ENCODE measurements around the gene PADI6. TPM values are rescaled to one million over a fixed set of nuclear protein-coding genes. Genes with fewer than 3 reads are reported as not detected.

PADI6 gene
- total and polyA plus RNA-seq, 2 donors (not counting 1 experiment from before 2014, with no cell fraction given): 0.04 TPM; not detected in 1

DNA sequence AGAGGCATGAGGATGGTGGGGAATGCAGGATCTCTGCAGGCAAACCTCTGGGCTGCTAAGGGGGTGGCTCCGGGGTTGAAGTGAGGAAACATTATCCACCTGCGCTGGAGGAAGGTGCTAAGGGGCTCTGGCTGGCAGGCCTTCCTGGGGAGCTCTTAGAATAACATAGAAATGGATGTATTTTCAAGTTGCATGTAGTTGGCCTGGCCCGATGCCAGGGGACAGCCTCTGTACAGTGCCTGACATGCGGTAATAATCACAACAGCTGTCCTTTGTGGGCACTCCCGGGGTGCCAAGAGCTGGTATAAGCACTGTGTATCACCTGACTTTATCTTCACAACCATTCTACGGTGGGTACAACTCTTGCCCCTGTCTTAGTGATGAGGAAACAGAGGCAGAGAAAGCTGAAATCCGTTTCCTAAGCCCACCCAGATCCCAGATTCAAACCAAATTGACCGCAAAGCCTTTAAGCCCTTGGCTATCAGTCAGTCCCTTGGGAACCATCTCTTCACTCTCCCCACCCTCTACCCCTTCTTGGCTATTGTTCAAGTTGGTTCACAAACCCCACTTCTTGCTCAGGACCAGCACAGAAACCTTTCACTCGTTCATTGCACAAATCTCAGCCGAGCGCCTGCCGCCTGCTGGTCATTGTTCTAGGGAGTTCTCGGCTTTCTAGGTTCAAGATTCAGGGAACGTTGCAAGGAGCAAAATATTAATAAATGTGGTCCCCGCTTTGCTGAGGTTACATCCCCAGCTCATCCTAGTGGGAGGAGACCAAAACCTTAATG lies 33.1 kb upstream of the PADI6 start:
- no peak overlapping the region for H3K27ac Mint-ChIP-seq
- ATAC-seq (ENCODE audit: low read depth): no peak
- H3K36me3 ChIP-seq (replicated peaks in 1 of 2; ENCODE audit: control extremely low read depth in 1 of 2, control insufficient read depth in 1 of 2, extremely low read depth in 1 of 2, insufficient read depth in 2 of 2, low read length in 1 of 2): no peaks in the 10 kb centered on the region
- H3K4me3 Mint-ChIP-seq: no peak overlapping the region
- DNase-seq: no peak
- H3K79me2 ChIP-seq (ENCODE audit: control insufficient read depth, insufficient read depth, low read length): no peaks in the 10 kb centered on the region
- intact Hi-C loops (cut with micrococcal nuclease): loop anchor here (5.0 kb wide), 1 partner anchor 102 kb away; no protein-coding TSS in a partner anchor
- no peak overlapping the region for H2AFZ ChIP-seq (ENCODE audit: insufficient read depth, low read depth, low read length, poor library complexity, severe bottlenecking)
- CTCF ChIA-PET: interaction anchor here (1.5 to 6.0 kb wide), 3 partner anchors 214 to 278 kb away, joined by 3 to 25 read pairs (median 23); no protein-coding TSS in a partner anchor
- H3K4me3 ChIP-seq (ENCODE audit: control extremely low read depth in 1 of 5, extremely low read depth in 1 of 5, insufficient read depth in 1 of 5, low read depth in 2 of 5, low read length in 4 of 5): no peak overlapping the region
- TF ChIP-seq EZH2 (IDR thresholded peaks at IDR 0.05; ENCODE audit: borderline replicate concordance, insufficient read depth, low read depth, low read length, poor library complexity, severe bottlenecking): no peak
- TF ChIP-seq, protein P1, sequence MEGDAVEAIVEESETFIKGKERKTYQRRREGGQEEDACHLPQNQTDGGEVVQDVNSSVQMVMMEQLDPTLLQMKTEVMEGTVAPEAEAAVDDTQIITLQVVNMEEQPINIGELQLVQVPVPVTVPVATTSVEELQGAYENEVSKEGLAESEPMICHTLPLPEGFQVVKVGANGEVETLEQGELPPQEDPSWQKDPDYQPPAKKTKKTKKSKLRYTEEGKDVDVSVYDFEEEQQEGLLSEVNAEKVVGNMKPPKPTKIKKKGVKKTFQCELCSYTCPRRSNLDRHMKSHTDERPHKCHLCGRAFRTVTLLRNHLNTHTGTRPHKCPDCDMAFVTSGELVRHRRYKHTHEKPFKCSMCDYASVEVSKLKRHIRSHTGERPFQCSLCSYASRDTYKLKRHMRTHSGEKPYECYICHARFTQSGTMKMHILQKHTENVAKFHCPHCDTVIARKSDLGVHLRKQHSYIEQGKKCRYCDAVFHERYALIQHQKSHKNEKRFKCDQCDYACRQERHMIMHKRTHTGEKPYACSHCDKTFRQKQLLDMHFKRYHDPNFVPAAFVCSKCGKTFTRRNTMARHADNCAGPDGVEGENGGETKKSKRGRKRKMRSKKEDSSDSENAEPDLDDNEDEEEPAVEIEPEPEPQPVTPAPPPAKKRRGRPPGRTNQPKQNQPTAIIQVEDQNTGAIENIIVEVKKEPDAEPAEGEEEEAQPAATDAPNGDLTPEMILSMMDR (IDR thresholded peaks at IDR 0.05): no peak
- H3K9ac ChIP-seq (ENCODE audit: low read length): no peak overlapping the region
- peaks cover 16% of the 10 kb centered on the region for H3K27me3 Mint-ChIP-seq
- POLR2A ChIA-PET: no interaction called here
- 90% methylated on average over 14 of the region's 15 CpGs for WGBS (ENCODE audit: insufficient coverage)
- no peaks in the 10 kb centered on the region for H4K20me1 ChIP-seq (ENCODE audit: control insufficient read depth, insufficient read depth, low read length, poor library complexity, severe bottlenecking)
- H3K4me2 ChIP-seq (replicated peaks; ENCODE audit: low read depth, low read length, poor library complexity, severe bottlenecking): no peak overlapping the region
- no peaks in the 10 kb centered on the region for H3K9me3 Mint-ChIP-seq (ENCODE audit: insufficient read depth)
- H3K4me1 ChIP-seq (ENCODE audit: control insufficient read depth in 2 of 2, insufficient read depth in 2 of 2, low read length in 2 of 2): no peaks in the 10 kb centered on the region
- H3K9me3 ChIP-seq (ENCODE audit: control extremely low read depth in 1 of 3, control insufficient read depth in 2 of 3, insufficient read depth in 1 of 3, low read length in 2 of 3): no peaks in the 10 kb centered on the region
- peaks cover 0 to 5% (median 0%) of the 10 kb centered on the region in 4 experiments for H3K27me3 ChIP-seq (replicated peaks in 1 of 4; ENCODE audit: control extremely low read depth in 1 of 4, control insufficient read depth in 3 of 4, insufficient read depth in 4 of 4, low read length in 3 of 4)
- H3K27ac ChIP-seq (ENCODE audit: low read length in 2 of 2): no peak overlapping the region
- no peaks in the 10 kb centered on the region for H3K4me1 Mint-ChIP-seq

DNA sequence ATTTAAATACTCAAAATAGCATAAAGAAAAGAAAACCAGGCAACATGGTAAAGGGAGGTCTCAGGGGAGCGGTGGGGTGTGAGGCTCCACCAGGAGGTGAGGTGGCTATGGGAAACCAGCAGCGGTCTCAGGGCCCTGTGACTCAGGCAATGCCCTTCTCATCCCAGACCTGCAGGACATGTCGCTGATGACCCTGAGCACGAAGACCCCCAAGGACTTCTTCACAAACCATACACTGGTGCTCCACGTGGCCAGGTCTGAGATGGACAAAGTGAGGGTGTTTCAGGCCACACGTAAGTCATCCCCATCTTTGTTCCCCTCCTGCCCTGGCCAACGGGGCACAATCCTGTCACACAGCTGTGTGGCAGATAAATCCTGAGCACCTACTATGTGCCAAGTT lies 32.5 kb upstream of the PADI6 start:
- Histone ChIP-seq H4K20me1 (ENCODE audit: control insufficient read depth, insufficient read depth, low read length, poor library complexity, severe bottlenecking) (no peaks in the 10 kb centered on the region), H3K4me1 (ENCODE audit: control insufficient read depth in 2 of 2, insufficient read depth in 2 of 2, low read length in 2 of 2) (no peaks in the 10 kb centered on the region), H3K9ac (ENCODE audit: low read length) (no peak overlapping the region), H3K4me2 (replicated peaks; ENCODE audit: low read depth, low read length, poor library complexity, severe bottlenecking) (no peak overlapping the region), H3K27me3 (replicated peaks in 1 of 4; ENCODE audit: control extremely low read depth in 1 of 4, control insufficient read depth in 3 of 4, insufficient read depth in 4 of 4, low read length in 3 of 4) (peaks cover 0 to 5% (median 0%) of the 10 kb centered on the region in 4 experiments), H3K9me3 (ENCODE audit: control extremely low read depth in 1 of 3, control insufficient read depth in 2 of 3, insufficient read depth in 1 of 3, low read length in 2 of 3) (no peaks in the 10 kb centered on the region), H3K36me3 (replicated peaks in 1 of 2; ENCODE audit: control extremely low read depth in 1 of 2, control insufficient read depth in 1 of 2, extremely low read depth in 1 of 2, insufficient read depth in 2 of 2, low read length in 1 of 2) (no peaks in the 10 kb centered on the region), H3K4me3 (ENCODE audit: control extremely low read depth in 1 of 5, extremely low read depth in 1 of 5, insufficient read depth in 1 of 5, low read depth in 2 of 5, low read length in 4 of 5) (no peak overlapping the region), H2AFZ (ENCODE audit: insufficient read depth, low read depth, low read length, poor library complexity, severe bottlenecking) (no peak overlapping the region), H3K27ac (ENCODE audit: low read length in 2 of 2) (no peak overlapping the region), H3K79me2 (ENCODE audit: control insufficient read depth, insufficient read depth, low read length) (no peaks in the 10 kb centered on the region)
- no peaks in the 10 kb centered on the region for H3K4me1 Mint-ChIP-seq
- POLR2A ChIA-PET: no interaction called here
- H3K27ac Mint-ChIP-seq: no peak overlapping the region
- 96% methylated on average over 5 of the region's 7 CpGs for WGBS (ENCODE audit: insufficient coverage)
- H3K27me3 Mint-ChIP-seq: peaks cover 13% of the 10 kb centered on the region
- H3K4me3 Mint-ChIP-seq: no peak overlapping the region
- DNase-seq (no peak), ATAC-seq (ENCODE audit: low read depth) (no peak)
- intact Hi-C loops (cut with micrococcal nuclease): loop anchor here (5.0 kb wide), 1 partner anchor 102 kb away; no protein-coding TSS in a partner anchor
- peaks cover 2% of the 10 kb centered on the region for H3K9me3 Mint-ChIP-seq (ENCODE audit: insufficient read depth)
- no peak for TF ChIP-seq EZH2 (IDR thresholded peaks at IDR 0.05; ENCODE audit: borderline replicate concordance, insufficient read depth, low read depth, low read length, poor library complexity, severe bottlenecking)
- TF ChIP-seq, protein P1 (IDR thresholded peaks at IDR 0.05): no peak
- CTCF ChIA-PET: no interaction called here

Measured in B cell (primary cell).